SK-N-SH (cell line): Measurements from ENCODE around the gene DLX2. TPM values are rescaled to one million over a fixed set of nuclear protein-coding genes. Genes with fewer than 3 reads are reported as not detected.

Experiments used
- CTCF ChIA-PET: fragments of 300-600, 350-600 bp; formaldehyde crosslinking; extraction: SDS; loops from one replicate; lab custom pipeline; 2021; lab: Yijun Ruan, JAX
- POLR2A ChIA-PET: fragments of 350-600 bp; sonication (Branson Sonifier 250); formaldehyde crosslinking; extraction: SDS; loops from one replicate; lab custom pipeline; 2020; ENCODE audit warnings: antibody characterized with exemption, inconsistent platforms; lab: Yijun Ruan, JAX
- DNase-seq: peaks from one replicate; pipeline ENCODE4 v3.0.0; 2012
- H2AFZ ChIP-seq: fragments of 200-600 bp; sonication (generic); 2 replicates; pipeline ENCODE4 v1.8.1; 2016; ENCODE audit warnings: antibody characterized with exemption, mild to moderate bottlenecking, low read depth
- H3F3A ChIP-seq: fragments of 200-600 bp; sonication (generic); replicated peaks from 2 replicates; pipeline ENCODE3; 2016; ENCODE audit warnings: antibody characterized with exemption, mild to moderate bottlenecking; ENCODE audit not compliant: insufficient read depth
- H3K27ac ChIP-seq, 2 experiments: fragments of 200-500 bp in 1 of 2; fragments of 200-600 bp in 1 of 2; sonication (Bioruptor generic) in 1 of 2; sonication (generic), shearing (Covaris generic) in 1 of 2; 2 replicates each; pipeline versions ENCODE4 v1.5.1 to v1.6.1; 2014 to 2016; ENCODE audit warnings: low read depth in 2 of 2, inconsistent platforms in 1 of 2, low read length in 1 of 2, mild to moderate bottlenecking in 1 of 2, mixed read lengths in 1 of 2
- H3K27me3 ChIP-seq: fragments of 200-600 bp; sonication (generic), shearing (Covaris generic); 2 replicates; pipeline ENCODE4 v1.6.1; 2016; ENCODE audit warnings: mixed run types; ENCODE audit not compliant: insufficient read depth
- H3K36me3 ChIP-seq, 2 experiments: fragments of 200-500 bp in 1 of 2; fragments of 200-600 bp in 1 of 2; sonication (Bioruptor generic) in 1 of 2; sonication (generic) in 1 of 2; replicated peaks in 1 of 2; 2 replicates each; pipeline versions ENCODE3 to v1.5.1; 2014 to 2016; ENCODE audit warnings: low read length in 1 of 2, mild to moderate bottlenecking in 1 of 2; ENCODE audit not compliant: insufficient read depth in 2 of 2, control insufficient read depth in 1 of 2
- H3K4me1 ChIP-seq, 2 experiments: fragments of 200-500 bp in 1 of 2; fragments of 200-600 bp in 1 of 2; sonication (Bioruptor generic) in 1 of 2; sonication (generic), shearing (Covaris generic) in 1 of 2; 2 replicates each; pipeline versions ENCODE4 v1.5.1 to v1.6.1; 2014 to 2016; ENCODE audit warnings: low read depth in 1 of 2, low read length in 1 of 2, mixed run types in 1 of 2; ENCODE audit not compliant: insufficient read depth in 2 of 2, control insufficient read depth in 1 of 2
- H3K4me2 ChIP-seq: fragments of 200-600 bp; sonication (generic), shearing (Covaris generic); 2 replicates; pipeline ENCODE4 v1.6.1; 2017; ENCODE audit warnings: mixed run types
- H3K4me3 ChIP-seq, 2 experiments: fragments of 200-500 bp in 1 of 2; fragments of 200-600 bp in 1 of 2; sonication (Bioruptor generic) in 1 of 2; sonication (generic), shearing (Covaris generic) in 1 of 2; 2 replicates each; pipeline versions ENCODE4 v1.5.1 to v1.8.1; 2014 to 2016; ENCODE audit warnings: low read depth in 2 of 2, inconsistent platforms in 1 of 2, low read length in 1 of 2, mild to moderate bottlenecking in 1 of 2, mixed read lengths in 1 of 2, moderate library complexity in 1 of 2
- H3K79me2 ChIP-seq: fragments of 200-600 bp; sonication (generic); 2 replicates; pipeline ENCODE4 v1.8.1; 2017; ENCODE audit warnings: mild to moderate bottlenecking; ENCODE audit not compliant: insufficient read depth
- H3K9ac ChIP-seq: fragments of 200-600 bp; sonication (generic); 2 replicates; pipeline ENCODE4 v1.6.1; 2017; ENCODE audit warnings: mixed run types
- H3K9me2 ChIP-seq: fragments of 200-600 bp; sonication (generic); 2 replicates; pipeline ENCODE4 v1.6.1; 2017; ENCODE audit warnings: mixed run types
- H3K9me3 ChIP-seq: fragments of 200-600 bp; sonication (generic); 2 replicates; pipeline ENCODE4 v1.6.1; 2017; ENCODE audit warnings: mixed run types, mild to moderate bottlenecking, moderate library complexity
- H4K20me1 ChIP-seq: fragments of 200-600 bp; sonication (generic); 2 replicates; pipeline ENCODE4 v1.6.1; 2017; ENCODE audit warnings: mild to moderate bottlenecking, mixed run types; ENCODE audit not compliant: insufficient read depth
- EZH2phosphoT487 ChIP-seq: fragments of 200-600 bp; sonication (generic); IDR thresholded peaks from 2 replicates; pipeline ENCODE4 v1.6.1; 2017; ENCODE audit warnings: low read depth, mixed run types, mild to moderate bottlenecking, antibody characterized with exemption, moderate library complexity, borderline replicate concordance
- FOXJ3 ChIP-seq: sonication (generic); formaldehyde crosslinking; IDR thresholded peaks from 2 replicates; pipeline ENCODE4 v1.5.1; 2020; ENCODE audit warnings: mild to moderate bottlenecking, missing genetic modification reagents
- GABPA ChIP-seq: IDR thresholded peaks from 2 replicates; pipeline ENCODE4 v1.4.0; 2012; ENCODE audit warnings: low read depth, mild to moderate bottlenecking
- GATA2 ChIP-seq: sonication (generic); formaldehyde crosslinking; IDR thresholded peaks from 2 replicates; pipeline ENCODE4 v1.5.0; 2020; ENCODE audit warnings: mild to moderate bottlenecking, missing genetic modification reagents
- NFIC ChIP-seq: IDR thresholded peaks from 2 replicates; pipeline ENCODE4 v1.4.0; 2012; ENCODE audit warnings: borderline replicate concordance
- NRF1 ChIP-seq: IDR thresholded peaks from 2 replicates; pipeline ENCODE4 v1.6.1; 2012; ENCODE audit warnings: low read depth, mild to moderate bottlenecking, low read length
- RAD21 ChIP-seq: IDR thresholded peaks from 2 replicates; pipeline ENCODE4 v1.6.1; 2012; ENCODE audit warnings: mild to moderate bottlenecking, low read length
- RCOR1 ChIP-seq: fragments of 150-350 bp; IDR thresholded peaks from 2 replicates; pipeline ENCODE4 v1.6.1; 2017; ENCODE audit warnings: antibody characterized with exemption, low read length
- SIN3A ChIP-seq: IDR thresholded peaks from 2 replicates; pipeline ENCODE4 v1.6.1; 2012; ENCODE audit warnings: low read depth, mild to moderate bottlenecking, low read length, moderate library complexity, borderline replicate concordance
- WGBS: methylation state at CpG from one replicate; pipeline ENCODE4 v1.1.6; 2017; ENCODE audit warnings: low lambda C conversion rate; 5-methylcytosine and 5-hydroxymethylcytosine counted together
- polyA plus RNA-seq, 3 experiments: library from polyadenylated mRNA; depleted of rRNA; stranded (reverse); fragments of >200 nt; gene quantifications; 2 replicates each; pipeline ENCODE4 v1.2.3, GENCODE V29; 2012
- TF ChIP-seq, protein P1 (sequence below): fragments of 150-350 bp; IDR thresholded peaks from 2 replicates; pipeline ENCODE4 v1.6.1; 2016; ENCODE audit warnings: mild to moderate bottlenecking, low read depth, low read length
- TF ChIP-seq, protein P2 (sequence below): IDR thresholded peaks from 2 replicates; pipeline ENCODE4 v1.4.0; 2012; ENCODE audit warnings: low read depth, borderline replicate concordance
- TF ChIP-seq, protein P3 (sequence below): IDR thresholded peaks from 2 replicates; pipeline ENCODE4 v1.4.0; 2012; ENCODE audit warnings: low read depth
- TF ChIP-seq, protein P4 (sequence below): IDR thresholded peaks from 2 replicates; pipeline ENCODE4 v1.4.0; 2012; ENCODE audit warnings: low read depth, borderline replicate concordance
- TF ChIP-seq, protein P5 (sequence below): fragments of 200-600 bp; sonication (generic); IDR thresholded peaks from 2 replicates; pipeline ENCODE4 v1.6.1; 2017; ENCODE audit warnings: antibody characterized with exemption, mild to moderate bottlenecking, moderate library complexity

The DLX2 gene
- polyA plus RNA-seq, 1 of the 3 experiments (the other 2 are of a cell fraction): 0.02 TPM

DNA sequence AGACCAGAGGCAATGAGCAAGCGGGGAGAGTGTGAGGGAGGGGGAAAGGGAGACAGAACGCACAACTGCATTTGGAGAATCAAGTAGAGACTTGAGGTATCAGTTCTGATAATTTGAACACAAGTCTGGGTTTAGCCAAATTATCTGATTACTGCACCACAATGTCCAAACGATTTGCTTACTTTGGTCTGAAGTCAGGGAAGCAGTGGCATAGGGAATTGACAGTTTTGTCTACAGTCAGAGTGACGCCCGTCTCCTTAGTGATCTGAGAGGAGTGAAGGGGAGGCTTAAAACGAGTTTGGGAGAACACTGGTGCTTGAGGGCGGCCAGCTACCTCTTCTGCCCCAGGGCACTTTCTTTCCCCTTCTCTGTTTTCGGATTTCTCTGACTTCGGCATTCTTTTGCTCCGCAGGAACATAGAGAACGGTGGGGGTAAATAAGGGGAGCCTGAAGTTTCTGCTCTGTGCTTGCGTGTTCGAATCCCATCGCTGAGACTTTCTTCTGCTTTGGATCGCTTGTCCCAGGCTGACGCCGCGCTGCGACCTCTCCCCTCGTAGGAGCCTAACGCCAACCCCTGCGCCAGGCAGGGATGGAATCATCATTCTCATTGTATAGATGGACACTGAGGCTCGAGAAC lies 2.9 kb upstream of the DLX2 start:
- Histone ChIP-seq H2AFZ (peak overlapping the region; percentile 86; the same call in 1 of the 2 replicates), H3K27ac (no peak overlapping the region), H3K9ac (no peak overlapping the region), H4K20me1 (no peaks in the 10 kb centered on the region), H3K79me2 (no peaks in the 10 kb centered on the region), H3K4me3 (peak overlapping the region; percentile 46 to 57; a peak in 3 of 4 replicates), H3K9me2 (no peaks in the 10 kb centered on the region), H3K36me3 (no peaks in the 10 kb centered on the region), H3K4me2 (peak overlapping the region; percentile 71), H3F3A (peaks cover 7% of the 10 kb centered on the region), H3K9me3 (no peaks in the 10 kb centered on the region), H3K4me1 (peaks cover 0 to 26% of the 10 kb centered on the region in 2 experiments; a peak in 2 of 4 replicates), H3K27me3 (peaks cover 14% of the 10 kb centered on the region; the same call in 1 of the 2 replicates)
- ChIA-PET POLR2A (no interaction called here), CTCF (interaction anchor here (0.8 to 8.7 kb wide), 28 partner anchors 7 to 516 kb away, joined by 3 to 96 read pairs (median 5); partner anchors contain the start of gene HAT1)
- peak; percentile 27 for DNase-seq
- WGBS: 17% methylated on average over 23 of the region's 23 CpGs
- no peak for TF ChIP-seq RAD21
- TF ChIP-seq, protein P1, sequence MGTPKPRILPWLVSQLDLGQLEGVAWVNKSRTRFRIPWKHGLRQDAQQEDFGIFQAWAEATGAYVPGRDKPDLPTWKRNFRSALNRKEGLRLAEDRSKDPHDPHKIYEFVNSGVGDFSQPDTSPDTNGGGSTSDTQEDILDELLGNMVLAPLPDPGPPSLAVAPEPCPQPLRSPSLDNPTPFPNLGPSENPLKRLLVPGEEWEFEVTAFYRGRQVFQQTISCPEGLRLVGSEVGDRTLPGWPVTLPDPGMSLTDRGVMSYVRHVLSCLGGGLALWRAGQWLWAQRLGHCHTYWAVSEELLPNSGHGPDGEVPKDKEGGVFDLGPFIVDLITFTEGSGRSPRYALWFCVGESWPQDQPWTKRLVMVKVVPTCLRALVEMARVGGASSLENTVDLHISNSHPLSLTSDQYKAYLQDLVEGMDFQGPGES: no peak
- TF ChIP-seq, protein P2, sequence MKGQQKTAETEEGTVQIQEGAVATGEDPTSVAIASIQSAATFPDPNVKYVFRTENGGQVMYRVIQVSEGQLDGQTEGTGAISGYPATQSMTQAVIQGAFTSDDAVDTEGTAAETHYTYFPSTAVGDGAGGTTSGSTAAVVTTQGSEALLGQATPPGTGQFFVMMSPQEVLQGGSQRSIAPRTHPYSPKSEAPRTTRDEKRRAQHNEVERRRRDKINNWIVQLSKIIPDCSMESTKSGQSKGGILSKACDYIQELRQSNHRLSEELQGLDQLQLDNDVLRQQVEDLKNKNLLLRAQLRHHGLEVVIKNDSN: no peak
- TF ChIP-seq EZH2phosphoT487: no peak
- no peak for TF ChIP-seq NFIC
- no peak for TF ChIP-seq NRF1
- TF ChIP-seq SIN3A: no peak
- TF ChIP-seq GATA2 (CRISPR knock-in tag): no peak
- no peak for TF ChIP-seq GABPA
- TF ChIP-seq, protein P3, sequence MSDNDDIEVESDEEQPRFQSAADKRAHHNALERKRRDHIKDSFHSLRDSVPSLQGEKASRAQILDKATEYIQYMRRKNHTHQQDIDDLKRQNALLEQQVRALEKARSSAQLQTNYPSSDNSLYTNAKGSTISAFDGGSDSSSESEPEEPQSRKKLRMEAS: no peak
- no peak for TF ChIP-seq FOXJ3 (CRISPR knock-in tag)
- no peak for TF ChIP-seq RCOR1

DNA sequence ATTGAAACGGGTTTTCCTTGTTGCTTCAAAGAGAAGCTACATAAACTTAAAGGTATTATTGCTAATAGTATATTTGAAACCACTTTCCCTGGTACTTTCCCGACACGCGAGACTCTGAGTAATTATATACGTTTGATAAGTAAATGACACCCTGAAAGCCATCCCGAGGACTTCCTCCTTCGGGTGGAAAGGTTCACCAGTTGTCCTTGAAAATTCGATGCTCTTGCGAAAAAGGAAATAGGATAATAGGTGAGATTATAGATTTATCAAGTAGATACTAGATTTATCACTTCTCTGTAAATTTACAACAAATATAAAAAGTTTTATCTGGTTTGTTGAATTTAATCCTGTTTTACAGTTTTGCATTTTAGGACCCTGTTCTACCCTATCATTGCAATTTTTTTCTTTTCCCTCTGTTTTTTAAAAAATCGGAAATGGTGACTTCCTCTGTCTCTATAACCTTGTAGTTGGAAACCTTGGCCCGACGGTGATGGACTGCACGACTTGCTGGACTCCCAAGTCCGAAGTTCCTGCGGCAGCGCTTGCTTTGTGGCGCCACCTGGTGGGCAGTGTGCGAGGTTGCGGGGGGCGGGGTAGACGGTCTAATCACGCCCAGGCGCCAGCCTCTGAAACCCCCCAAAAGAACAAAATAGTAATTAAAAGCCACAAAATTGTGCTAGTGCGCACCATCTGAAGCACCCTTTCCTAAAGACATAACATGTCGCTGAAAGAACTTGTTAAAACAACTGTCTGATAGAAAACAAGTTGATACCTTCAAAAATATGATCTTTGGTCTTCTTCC lies 972 bp upstream of the DLX2 start:
- H3K4me3 ChIP-seq: peak overlapping the region; percentile 51 to 64
- TF ChIP-seq, protein P4, sequence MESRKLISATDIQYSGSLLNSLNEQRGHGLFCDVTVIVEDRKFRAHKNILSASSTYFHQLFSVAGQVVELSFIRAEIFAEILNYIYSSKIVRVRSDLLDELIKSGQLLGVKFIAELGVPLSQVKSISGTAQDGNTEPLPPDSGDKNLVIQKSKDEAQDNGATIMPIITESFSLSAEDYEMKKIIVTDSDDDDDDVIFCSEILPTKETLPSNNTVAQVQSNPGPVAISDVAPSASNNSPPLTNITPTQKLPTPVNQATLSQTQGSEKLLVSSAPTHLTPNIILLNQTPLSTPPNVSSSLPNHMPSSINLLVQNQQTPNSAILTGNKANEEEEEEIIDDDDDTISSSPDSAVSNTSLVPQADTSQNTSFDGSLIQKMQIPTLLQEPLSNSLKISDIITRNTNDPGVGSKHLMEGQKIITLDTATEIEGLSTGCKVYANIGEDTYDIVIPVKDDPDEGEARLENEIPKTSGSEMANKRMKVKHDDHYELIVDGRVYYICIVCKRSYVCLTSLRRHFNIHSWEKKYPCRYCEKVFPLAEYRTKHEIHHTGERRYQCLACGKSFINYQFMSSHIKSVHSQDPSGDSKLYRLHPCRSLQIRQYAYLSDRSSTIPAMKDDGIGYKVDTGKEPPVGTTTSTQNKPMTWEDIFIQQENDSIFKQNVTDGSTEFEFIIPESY: no peak
- TF ChIP-seq, protein P3: no peak
- TF ChIP-seq, protein P5, sequence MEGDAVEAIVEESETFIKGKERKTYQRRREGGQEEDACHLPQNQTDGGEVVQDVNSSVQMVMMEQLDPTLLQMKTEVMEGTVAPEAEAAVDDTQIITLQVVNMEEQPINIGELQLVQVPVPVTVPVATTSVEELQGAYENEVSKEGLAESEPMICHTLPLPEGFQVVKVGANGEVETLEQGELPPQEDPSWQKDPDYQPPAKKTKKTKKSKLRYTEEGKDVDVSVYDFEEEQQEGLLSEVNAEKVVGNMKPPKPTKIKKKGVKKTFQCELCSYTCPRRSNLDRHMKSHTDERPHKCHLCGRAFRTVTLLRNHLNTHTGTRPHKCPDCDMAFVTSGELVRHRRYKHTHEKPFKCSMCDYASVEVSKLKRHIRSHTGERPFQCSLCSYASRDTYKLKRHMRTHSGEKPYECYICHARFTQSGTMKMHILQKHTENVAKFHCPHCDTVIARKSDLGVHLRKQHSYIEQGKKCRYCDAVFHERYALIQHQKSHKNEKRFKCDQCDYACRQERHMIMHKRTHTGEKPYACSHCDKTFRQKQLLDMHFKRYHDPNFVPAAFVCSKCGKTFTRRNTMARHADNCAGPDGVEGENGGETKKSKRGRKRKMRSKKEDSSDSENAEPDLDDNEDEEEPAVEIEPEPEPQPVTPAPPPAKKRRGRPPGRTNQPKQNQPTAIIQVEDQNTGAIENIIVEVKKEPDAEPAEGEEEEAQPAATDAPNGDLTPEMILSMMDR: peak; percentile 97

More for the DNA sequence above, 972 bp upstream of the DLX2 start:
- H3K4me1 ChIP-seq: peaks cover 1 to 31% of the 10 kb centered on the region in 2 experiments; a peak in 2 of 4 replicates
- H3K79me2 ChIP-seq: no peaks in the 10 kb centered on the region
- H3F3A ChIP-seq: peaks cover 8% of the 10 kb centered on the region
- H3K4me2 ChIP-seq: peak overlapping the region; percentile 75
- H2AFZ ChIP-seq: peak overlapping the region; percentile 90
- no peak overlapping the region for H3K27ac ChIP-seq
- POLR2A ChIA-PET: no interaction called here
- CTCF ChIA-PET: interaction anchor here (0.7 to 8.7 kb wide), 45 partner anchors 8 to 533 kb away, joined by 3 to 96 read pairs (median 3); partner anchors contain the start of genes DLX1, DYNC1I2 and HAT1
- no peaks in the 10 kb centered on the region for H3K36me3 ChIP-seq
- no peaks in the 10 kb centered on the region for H3K9me3 ChIP-seq
- H4K20me1 ChIP-seq: no peaks in the 10 kb centered on the region
- H3K9me2 ChIP-seq: no peaks in the 10 kb centered on the region
- peaks cover 21% of the 10 kb centered on the region; the same call in 1 of the 2 replicates for H3K27me3 ChIP-seq
- under 1% methylated on average over 25 of the region's 25 CpGs for WGBS
- peak; percentile 89 for DNase-seq
- no peak overlapping the region for H3K9ac ChIP-seq
